GM18505 (cell line): Measurements from ENCODE around the gene BCL2L14.
A peak's percentile ranks its signal among the peaks of the same experiment; 100 is the strongest.

Source experiments
- ATAC-seq: cut with Tn5 transposase; IDR thresholded peaks from one replicate; pipeline ENCODE4 v1.9.1; 2021; ENCODE audit not compliant: unreplicated experiment
- POLR2A ChIP-seq: IDR thresholded peaks from 4 replicates; pipeline ENCODE4 v1.6.1; 2011; ENCODE audit warnings: borderline replicate concordance; ENCODE audit not compliant: insufficient read depth, insufficient read length; ENCODE audit errors: extremely low read depth

The BCL2L14 gene

GRCh38 chr12:12070674-12071656 is at the start of gene BCL2L14:
TSS of gene BCL2L14 (plus strand) at chr12:12070939. CDS start at chr12:12079306, 8,367 bp downstream.
- peak; percentile 27 for TF ChIP-seq POLR2A
- ATAC-seq: no peak

GRCh38 chr12:12022306-12022936 is 48.3 kb upstream of the BCL2L14 start:
- TF ChIP-seq POLR2A: no peak
- ATAC-seq: no peak

GRCh38 chr12:12023456-12023855 is 47.3 kb upstream of the BCL2L14 start:
- ATAC-seq: no peak
- no peak for TF ChIP-seq POLR2A

- peak; percentile 78 for ATAC-seq
- peak; percentile 46 for TF ChIP-seq POLR2A
These were observed 45.6 kb upstream of the BCL2L14 start for GRCh38 chr12:12024911-12025682.

GRCh38 chr12:12025799-12026386 is 44.8 kb upstream of the BCL2L14 start:
- no peak for TF ChIP-seq POLR2A
- no peak for ATAC-seq

GRCh38 chr12:12028668-12029402 is 41.9 kb upstream of the BCL2L14 start:
- TF ChIP-seq POLR2A: no peak
- no peak for ATAC-seq

- no peak for TF ChIP-seq POLR2A
- no peak for ATAC-seq
These were observed 41.1 kb upstream of the BCL2L14 start for GRCh38 chr12:12029653-12030052.

GRCh38 chr12:12032260-12032791 is 38.4 kb upstream of the BCL2L14 start:
- ATAC-seq: no peak
- peak; percentile 40 for TF ChIP-seq POLR2A

- no peak for ATAC-seq
These were observed 37.6 kb upstream of the BCL2L14 start for GRCh38 chr12:12032851-12033797.

GRCh38 chr12:12033824-12034223 is 36.9 kb upstream of the BCL2L14 start:
- no peak for TF ChIP-seq POLR2A
- no peak for ATAC-seq

More at GRCh38 chr12:12032851-12033797, 37.6 kb upstream of the BCL2L14 start:
- peak; percentile 10 for TF ChIP-seq POLR2A

GRCh38 chr12:12034344-12034743 is 36.4 kb upstream of the BCL2L14 start:
- no peak for TF ChIP-seq POLR2A
- no peak for ATAC-seq

GRCh38 chr12:12035229-12035628 is 35.5 kb upstream of the BCL2L14 start:
- ATAC-seq: no peak
- TF ChIP-seq POLR2A: no peak

GRCh38 chr12:12036901-12037300 is 33.8 kb upstream of the BCL2L14 start:
- TF ChIP-seq POLR2A: no peak
- no peak for ATAC-seq
